ENCODE data around the gene LDAF1.
"Not testable (repeated sequence)": the region's sequence is repeated elsewhere in the genome, so short reads cannot be mapped to it uniquely, and the experiment has no call there.

Gene LDAF1
- 4.3 to 16.8 (median 6.0) reads per million in 9 experiments for total RNA-seq

DNA sequence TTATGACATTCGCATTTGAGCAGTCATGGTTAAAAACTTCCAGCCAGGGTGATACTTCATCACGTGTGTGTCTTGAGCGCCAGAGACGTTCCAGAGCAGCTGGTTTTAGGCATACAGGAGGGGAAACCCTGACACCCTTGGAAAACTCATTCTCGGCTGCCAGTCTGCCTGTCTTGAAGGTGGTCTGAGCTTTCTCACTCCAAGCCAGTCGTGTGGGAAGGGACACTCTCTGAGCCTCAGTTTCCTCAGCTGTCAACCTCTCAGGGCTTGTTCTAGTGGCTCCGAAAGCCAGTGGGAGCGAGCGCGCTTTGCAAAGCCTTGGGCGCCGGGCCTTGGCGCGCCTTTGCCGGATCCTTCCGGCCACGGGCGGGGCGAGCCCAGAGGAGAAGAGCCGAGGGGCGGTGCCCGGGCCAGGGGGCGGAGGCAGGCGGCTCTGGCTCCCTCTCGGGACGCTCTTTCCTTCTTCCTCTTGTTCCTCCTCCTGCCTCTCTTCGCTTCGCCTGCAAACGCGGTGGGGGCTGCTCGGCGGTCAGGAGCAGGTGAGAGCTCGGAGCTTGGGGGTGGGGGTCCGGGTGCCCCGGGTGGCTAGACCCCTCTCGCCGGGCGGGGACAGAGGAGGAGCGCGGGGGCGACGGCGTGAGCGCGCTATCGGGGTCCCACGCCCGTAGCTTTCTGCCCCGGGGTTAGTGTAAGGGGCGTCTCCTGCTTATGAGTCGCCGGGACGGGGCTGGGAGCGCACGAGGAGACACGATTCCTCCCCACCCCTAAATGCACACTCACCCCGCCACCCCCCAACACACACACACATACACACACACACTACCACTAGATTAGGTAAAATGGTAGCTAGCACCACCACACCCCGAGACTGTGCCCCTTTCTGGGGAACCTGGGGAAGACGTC lies at the start of gene LDAF1:
TSS of gene LDAF1 (plus strand) at position 467 of the 903 bp plus-strand sequence. CDS start 2,509 bp downstream, outside the sequence.
- peak within 1 kb of the TSS; percentile 95 to 98 for H3K4me3 Mint-ChIP-seq
- ATAC-seq (replicated peaks) (peak; percentile 99), DNase-seq (peak; percentile 72 to 77 (median 73))
- H3K4me1 Mint-ChIP-seq (ENCODE audit: low read depth in 2 of 2), result peaks cover 13% of the 10 kb centered on the region in 2 donors
- peak within 1 kb of the TSS; percentile 81 to 86 for H3K27ac Mint-ChIP-seq
- H3K9me3 Mint-ChIP-seq, result no peaks in the 10 kb centered on the region
- peaks cover 3% of the 10 kb centered on the region for H3K36me3 Mint-ChIP-seq (ENCODE audit: insufficient read depth)
- H3K27me3 Mint-ChIP-seq, result no peaks in the 10 kb centered on the region

GRCh38 chr16:21115551-21115950 lies 42.9 kb upstream of the LDAF1 start:
- H3K4me3 Mint-ChIP-seq; H3K9me3 Mint-ChIP-seq; ATAC-seq (replicated peaks); DNase-seq; H3K36me3 Mint-ChIP-seq (ENCODE audit: insufficient read depth); H3K4me1 Mint-ChIP-seq (ENCODE audit: low read depth in 2 of 2); H3K27ac Mint-ChIP-seq: not testable (repeated sequence)
- peaks cover 12 to 31% of the 10 kb centered on the region in 2 donors for H3K27me3 Mint-ChIP-seq

DNA sequence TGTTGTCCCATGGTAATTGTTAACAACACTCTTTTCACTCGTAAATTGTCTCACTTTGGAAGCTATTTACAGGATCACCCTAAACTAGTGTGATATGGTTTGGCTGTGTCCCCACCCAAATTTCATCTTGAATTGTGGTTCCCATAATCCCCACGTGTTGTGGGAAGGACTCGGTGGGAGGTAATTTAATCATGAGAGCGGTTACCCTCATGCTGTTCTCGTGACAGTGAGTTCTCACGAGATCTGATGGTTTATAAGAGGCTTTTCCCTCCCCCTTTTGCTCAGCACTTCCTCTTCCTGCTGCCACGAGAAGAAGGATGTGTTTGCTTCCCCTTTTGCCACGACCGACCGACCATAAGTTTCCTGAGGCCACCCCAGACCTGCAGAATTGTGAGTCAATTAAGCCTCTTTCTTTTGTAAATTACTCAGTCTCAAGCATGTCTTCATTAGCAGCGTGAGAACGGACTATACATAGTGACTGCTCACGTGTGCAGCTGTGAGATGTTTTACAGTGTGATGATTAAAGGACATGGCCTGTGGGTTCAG lies 42.3 kb upstream of the LDAF1 start:
- ATAC-seq (replicated peaks) (no peak), DNase-seq (no peak)
- H3K9me3 Mint-ChIP-seq, result no peaks in the 10 kb centered on the region
- peak overlapping the region in 1 of 2 donors; percentile 23 for H3K27ac Mint-ChIP-seq
- H3K4me3 Mint-ChIP-seq, result no peak overlapping the region
- H3K4me1 Mint-ChIP-seq (ENCODE audit: low read depth in 2 of 2), result peaks cover 4% of the 10 kb centered on the region in 2 donors
- peaks cover 8 to 25% of the 10 kb centered on the region in 2 donors for H3K27me3 Mint-ChIP-seq
- H3K36me3 Mint-ChIP-seq (ENCODE audit: insufficient read depth), result no peaks in the 10 kb centered on the region

- no peak for DNase-seq
- peaks cover 4% of the 10 kb centered on the region in 2 donors for H3K4me1 Mint-ChIP-seq (ENCODE audit: low read depth in 2 of 2)
- no peaks in the 10 kb centered on the region for H3K36me3 Mint-ChIP-seq (ENCODE audit: insufficient read depth)
- ATAC-seq (replicated peaks), result no peak
- H3K9me3 Mint-ChIP-seq, result no peaks in the 10 kb centered on the region
- H3K27ac Mint-ChIP-seq, result no peak overlapping the region
- no peak overlapping the region for H3K4me3 Mint-ChIP-seq
- H3K27me3 Mint-ChIP-seq, result peaks cover 0 to 12% of the 10 kb centered on the region in 2 donors
These were observed 40.9 kb upstream of the LDAF1 start for GRCh38 chr16:21117567-21117966.

GRCh38 chr16:21120976-21121520 lies 37.4 kb upstream of the LDAF1 start:
- Mint-ChIP-seq H3K4me3 (no peak overlapping the region), H3K27me3 (peaks cover 10 to 17% of the 10 kb centered on the region in 2 donors), H3K9me3 (no peaks in the 10 kb centered on the region), H3K27ac (no peak overlapping the region), H3K36me3 (ENCODE audit: insufficient read depth) (no peaks in the 10 kb centered on the region), H3K4me1 (ENCODE audit: low read depth in 2 of 2) (peaks cover 4% of the 10 kb centered on the region in 2 donors)
- ATAC-seq (replicated peaks), result no peak
- DNase-seq, result no peak

DNA sequence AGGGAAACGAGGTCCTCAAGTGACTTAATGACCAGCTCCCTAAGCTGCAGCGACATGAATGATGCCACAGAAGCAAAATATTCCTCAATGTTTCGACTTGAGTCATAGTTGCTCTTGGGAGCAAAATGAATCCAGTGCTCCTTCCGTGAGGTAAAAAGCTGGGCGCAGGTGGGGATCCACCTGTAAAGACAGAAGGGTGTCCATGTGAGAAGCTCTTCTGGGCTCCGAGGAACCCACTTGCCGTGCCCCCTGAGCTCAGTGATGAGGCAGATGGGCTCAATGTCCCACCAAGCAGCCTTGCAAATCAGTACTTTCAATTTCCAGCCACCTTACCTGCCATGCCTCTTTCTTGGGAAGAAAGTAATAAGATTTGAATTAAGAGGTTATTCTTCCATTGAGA lies 33.3 kb upstream of the LDAF1 start:
- Mint-ChIP-seq H3K27me3 (peaks cover 28 to 36% of the 10 kb centered on the region in 2 donors), H3K4me1 (ENCODE audit: low read depth in 2 of 2) (no peaks in the 10 kb centered on the region), H3K4me3 (no peak overlapping the region), H3K36me3 (ENCODE audit: insufficient read depth) (no peaks in the 10 kb centered on the region), H3K9me3 (no peaks in the 10 kb centered on the region), H3K27ac (no peak overlapping the region)
- no peak for ATAC-seq (replicated peaks)
- DNase-seq, result no peak

- Mint-ChIP-seq H3K4me1 (ENCODE audit: low read depth in 2 of 2) (no peaks in the 10 kb centered on the region), H3K27me3 (peaks cover 37 to 47% of the 10 kb centered on the region in 2 donors), H3K27ac (no peak overlapping the region), H3K36me3 (ENCODE audit: insufficient read depth) (no peaks in the 10 kb centered on the region), H3K4me3 (no peak overlapping the region), H3K9me3 (no peaks in the 10 kb centered on the region)
- ATAC-seq (replicated peaks), result no peak
- no peak for DNase-seq
These were observed 32.0 kb upstream of the LDAF1 start for GRCh38 chr16:21126518-21126917.

- H3K27ac Mint-ChIP-seq, result no peak overlapping the region
- H3K9me3 Mint-ChIP-seq, result no peaks in the 10 kb centered on the region
- H3K27me3 Mint-ChIP-seq, result peaks cover 42 to 61% of the 10 kb centered on the region in 2 donors
- ATAC-seq (replicated peaks), result no peak
- DNase-seq, result no peak
- H3K36me3 Mint-ChIP-seq (ENCODE audit: insufficient read depth), result no peaks in the 10 kb centered on the region
- H3K4me3 Mint-ChIP-seq, result no peak overlapping the region
- no peaks in the 10 kb centered on the region for H3K4me1 Mint-ChIP-seq (ENCODE audit: low read depth in 2 of 2)
These were observed 29.5 kb upstream of the LDAF1 start for GRCh38 chr16:21128991-21129390.

- DNase-seq, result no peak
- Mint-ChIP-seq H3K36me3 (ENCODE audit: insufficient read depth) (no peaks in the 10 kb centered on the region), H3K27me3 (peaks cover 35 to 63% of the 10 kb centered on the region in 2 donors), H3K9me3 (no peaks in the 10 kb centered on the region), H3K27ac (no peak overlapping the region), H3K4me3 (no peak overlapping the region), H3K4me1 (ENCODE audit: low read depth in 2 of 2) (no peaks in the 10 kb centered on the region)
- ATAC-seq (replicated peaks), result no peak
These were observed 27.7 kb upstream of the LDAF1 start for GRCh38 chr16:21130811-21131210.

GRCh38 chr16:21134053-21134452 lies 24.4 kb upstream of the LDAF1 start:
- ATAC-seq (replicated peaks), result no peak
- Mint-ChIP-seq H3K4me3 (no peak overlapping the region), H3K27ac (no peak overlapping the region), H3K4me1 (ENCODE audit: low read depth in 2 of 2) (no peaks in the 10 kb centered on the region), H3K36me3 (ENCODE audit: insufficient read depth) (no peaks in the 10 kb centered on the region), H3K27me3 (peaks cover 20 to 51% of the 10 kb centered on the region in 2 donors), H3K9me3 (no peaks in the 10 kb centered on the region)
- no peak for DNase-seq

DNA sequence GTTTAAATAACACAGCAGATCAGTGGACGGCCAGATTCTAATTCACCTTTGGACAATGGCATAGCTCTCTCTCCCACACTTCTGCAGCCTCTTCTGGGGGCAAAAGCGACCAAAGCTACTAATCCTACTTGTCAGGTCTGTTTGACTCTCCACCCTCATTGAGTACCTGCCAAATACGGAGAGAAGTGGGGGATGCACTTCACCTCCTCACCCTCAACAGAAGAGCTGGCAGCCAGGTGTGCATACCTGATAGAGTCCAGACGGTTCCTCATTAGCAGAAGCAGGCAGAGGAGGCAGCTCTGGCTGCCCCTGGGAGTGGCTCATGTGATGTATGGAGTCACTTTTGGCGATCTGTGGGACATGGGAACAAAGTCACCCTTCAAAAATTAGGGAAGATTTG lies 12.7 kb upstream of the LDAF1 start:
- no peak for ATAC-seq (replicated peaks)
- Mint-ChIP-seq H3K9me3 (no peaks in the 10 kb centered on the region), H3K4me3 (no peak overlapping the region), H3K36me3 (ENCODE audit: insufficient read depth) (no peaks in the 10 kb centered on the region), H3K27me3 (peaks cover 49 to 75% of the 10 kb centered on the region in 2 donors), H3K4me1 (ENCODE audit: low read depth in 2 of 2) (no peaks in the 10 kb centered on the region), H3K27ac (no peak overlapping the region)
- no peak for DNase-seq

- Mint-ChIP-seq H3K27ac (no peak within 1 kb of the TSS), H3K4me3 (peak within 1 kb of the TSS in 1 of 2 donors; percentile 10), H3K27me3 (peaks cover 41 to 60% of the 10 kb centered on the region in 2 donors), H3K9me3 (no peaks in the 10 kb centered on the region), H3K4me1 (ENCODE audit: low read depth in 2 of 2) (no peaks in the 10 kb centered on the region), H3K36me3 (ENCODE audit: insufficient read depth) (no peaks in the 10 kb centered on the region)
- ATAC-seq (replicated peaks) (no peak), DNase-seq (no peak)
These were observed 8.0 kb upstream of the LDAF1 start, which contains the start of gene DNAH3 for GRCh38 chr16:21150375-21151001. Gene DNAH3, minus strand, starts transcription at chr16:21150846. Its CDS starts 527 bp downstream, at chr16:21150319.
